ENCODE data around the gene CNN2. TPM values are rescaled to one million over a fixed set of nuclear protein-coding genes. Genes with fewer than 3 reads are reported as not detected.

CNN2 gene
- total RNA-seq, 6 experiments from 2014 or later = 16.4 to 53.8 (median 22.2) TPM

- H3K9me3 ChIP-seq = no peaks in the 10 kb centered on the region
- no CpG with 5 or more reads among the region's 5 CpGs for WGBS (ENCODE audit: insufficient coverage, low coverage, low lambda C conversion rate, missing lambda C conversion rate)
- H3K4me1 ChIP-seq = peaks cover 0 to 47% (median 11%) of the 10 kb centered on the region in 4 donors
- no peak for ATAC-seq
- no peak for DNase-seq
- peaks cover 0 to 6% (median under 1%) of the 10 kb centered on the region in 4 donors for H3K36me3 ChIP-seq
- no peak overlapping the region for H3K27ac ChIP-seq
- TF ChIP-seq CTCF (IDR thresholded peaks at IDR 0.05) = no peak
- TF ChIP-seq POLR2A (IDR thresholded peaks at IDR 0.05) = no peak
- H3K4me3 ChIP-seq = no peak overlapping the region
- H3K27me3 ChIP-seq = no peaks in the 10 kb centered on the region
- intact Hi-C loops (cut with DNase I) = no loop called here
These were observed 8.0 kb upstream of the CNN2 start for GRCh38 chr19:1018393-1018792.

GRCh38 chr19:1018932-1019615 is 7.3 kb upstream of the CNN2 start:
- H3K4me1 ChIP-seq = peaks cover 0 to 47% (median 11%) of the 10 kb centered on the region in 4 donors
- H3K4me3 ChIP-seq = peak overlapping the region; percentile 72 to 81 (median 72)
- DNase-seq = peak in 1 of 3 donors; percentile 25

GRCh38 chr19:1019616-1019961 is 6.8 kb upstream of the CNN2 start:
- TF ChIP-seq CTCF (IDR thresholded peaks at IDR 0.05) (no peak), POLR2A (IDR thresholded peaks at IDR 0.05) (no peak)
- Histone ChIP-seq H3K9me3 (no peaks in the 10 kb centered on the region), H3K36me3 (no peaks in the 10 kb centered on the region), H3K27ac (peak overlapping the region in 1 of 3 donors; percentile 94), H3K4me1 (peaks cover 0 to 47% (median 11%) of the 10 kb centered on the region in 4 donors), H3K27me3 (no peaks in the 10 kb centered on the region), H3K4me3 (peak overlapping the region; percentile 72 to 81 (median 72))
- WGBS (ENCODE audit: insufficient coverage, low coverage, low lambda C conversion rate, missing lambda C conversion rate) = 33% methylated on average over 9 of the region's 18 CpGs
- no peak for ATAC-seq
- intact Hi-C loops (cut with DNase I) = no loop called here
- peak in 1 of 3 donors; percentile 30 for DNase-seq

More at GRCh38 chr19:1018932-1019615, 7.3 kb upstream of the CNN2 start:
- no peak for ATAC-seq
- peak overlapping the region in 1 of 3 donors; percentile 94 for H3K27ac ChIP-seq
- WGBS (ENCODE audit: insufficient coverage, low coverage, low lambda C conversion rate, missing lambda C conversion rate) = 5% methylated on average over 3 of the region's 17 CpGs
- intact Hi-C loops (cut with DNase I) = no loop called here
- no peaks in the 10 kb centered on the region for H3K9me3 ChIP-seq
- TF ChIP-seq POLR2A (IDR thresholded peaks at IDR 0.05) = no peak
- no peak for TF ChIP-seq CTCF (IDR thresholded peaks at IDR 0.05)
- peaks cover 0 to under 1% (median 0%) of the 10 kb centered on the region in 4 donors for H3K36me3 ChIP-seq
- no peaks in the 10 kb centered on the region for H3K27me3 ChIP-seq

- DNase-seq (peak; percentile 71 to 82 (median 78)), ATAC-seq (peak; percentile 3 to 42 (median 22))
- Histone ChIP-seq H3K4me1 (peaks cover 0 to 47% (median 11%) of the 10 kb centered on the region in 4 donors), H3K9me3 (no peaks in the 10 kb centered on the region), H3K4me3 (peak overlapping the region; percentile 72 to 81 (median 72)), H3K27ac (peak overlapping the region; percentile 82 to 97 (median 94)), H3K27me3 (no peaks in the 10 kb centered on the region), H3K36me3 (no peaks in the 10 kb centered on the region)
- no peak for TF ChIP-seq POLR2A (IDR thresholded peaks at IDR 0.05)
- intact Hi-C loops (cut with DNase I) = no loop called here
- WGBS (ENCODE audit: insufficient coverage, low coverage, low lambda C conversion rate, missing lambda C conversion rate) = 1% methylated on average over 16 of the region's 60 CpGs
These were observed 6.2 kb upstream of the CNN2 start for GRCh38 chr19:1019980-1020867.
